ENCODE data around the gene ALPG.
"Not testable (repeated sequence)": the region's sequence is repeated elsewhere in the genome, so short reads cannot be mapped to it uniquely, and the experiment has no call there.

Gene ALPG

DNA sequence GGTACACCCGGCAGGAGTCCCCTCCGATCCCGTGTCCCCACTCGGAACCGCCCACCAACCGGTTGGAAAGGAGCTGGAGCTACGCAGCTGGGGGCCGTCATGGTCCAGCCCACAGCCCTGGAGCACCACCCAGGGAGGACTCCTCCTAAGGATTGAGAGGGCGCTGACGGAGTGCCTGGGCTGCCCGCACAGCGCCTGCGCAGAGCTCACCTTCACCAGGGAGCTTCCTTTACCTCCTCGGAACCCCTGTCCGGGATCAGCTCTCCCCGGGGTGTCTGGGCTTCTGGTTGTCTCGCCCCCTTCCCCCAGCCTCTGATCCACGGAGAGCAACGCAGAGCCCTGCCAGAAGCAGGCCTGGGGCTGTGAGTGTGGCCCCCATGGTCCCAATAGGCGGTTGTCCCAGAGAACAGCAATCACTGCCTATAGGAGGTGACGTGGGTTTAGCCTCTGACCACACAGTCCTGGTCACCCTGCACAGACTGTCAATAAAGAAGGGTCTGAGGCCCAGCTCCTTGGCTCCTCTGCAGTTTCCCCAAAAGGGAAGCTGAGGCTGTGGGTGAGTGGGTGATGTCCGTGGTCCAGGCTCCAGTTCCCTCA is 14.6 kb downstream of the ALPG start:
- H3K36me3 ChIP-seq (ENCODE audit: control insufficient read depth, insufficient read depth, low read length), result no peaks in the 10 kb centered on the region
- 23 to 24% methylated on average over 22 of the region's 22 CpGs for WGBS, 2 experiments
- peaks cover 83% of the 10 kb centered on the region for H3K27me3 ChIP-seq (ENCODE audit: control insufficient read depth, insufficient read depth, low read length, poor library complexity, severe bottlenecking)
- H3K4me1 ChIP-seq (ENCODE audit: control insufficient read depth, insufficient read depth, low read length), result peaks cover 7% of the 10 kb centered on the region
- no peak overlapping the region for H3K27ac ChIP-seq (ENCODE audit: insufficient read depth, low read depth, low read length, poor library complexity, severe bottlenecking)
- H3K9me3 ChIP-seq (ENCODE audit: control insufficient read depth, low read length), result no peaks in the 10 kb centered on the region
- peak overlapping the region; percentile 45 for H3K4me3 ChIP-seq (ENCODE audit: insufficient read depth, low read depth, low read length)

DNA sequence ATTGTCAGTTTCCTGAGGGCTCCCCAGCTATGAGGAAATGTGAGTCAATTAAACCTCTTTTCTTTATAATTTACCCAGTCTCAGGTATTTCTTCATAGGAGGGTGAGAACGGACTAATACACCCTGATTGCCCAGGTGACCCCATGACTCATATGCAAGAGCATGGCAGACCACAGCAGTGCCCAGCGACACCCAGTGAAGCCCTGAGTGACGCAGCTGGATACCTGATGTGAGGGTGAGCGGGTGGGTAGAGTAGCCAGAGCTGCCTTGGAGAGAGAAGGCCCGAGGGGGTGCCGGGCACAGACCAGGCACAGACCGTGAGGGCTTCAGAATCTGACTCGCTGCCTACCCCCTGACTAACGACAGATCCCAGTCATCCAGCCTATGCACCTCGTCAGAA is 15.4 kb downstream of the ALPG start:
- Histone ChIP-seq H3K36me3 (ENCODE audit: control insufficient read depth, insufficient read depth, low read length) (no peaks in the 10 kb centered on the region), H3K4me3 (ENCODE audit: insufficient read depth, low read depth, low read length) (no peak overlapping the region), H3K27me3 (ENCODE audit: control insufficient read depth, insufficient read depth, low read length, poor library complexity, severe bottlenecking) (peaks cover 75% of the 10 kb centered on the region), H3K27ac (ENCODE audit: insufficient read depth, low read depth, low read length, poor library complexity, severe bottlenecking) (no peak overlapping the region), H3K4me1 (ENCODE audit: control insufficient read depth, insufficient read depth, low read length) (peaks cover 7% of the 10 kb centered on the region), H3K9me3 (ENCODE audit: control insufficient read depth, low read length) (no peaks in the 10 kb centered on the region)
- WGBS, 2 experiments, result 87 to 89% methylated on average over 10 of the region's 10 CpGs

GRCh38 chr2:232422996-232423395 is 16.4 kb downstream of the ALPG start:
- H3K4me1 ChIP-seq (ENCODE audit: control insufficient read depth, insufficient read depth, low read length); H3K36me3 ChIP-seq (ENCODE audit: control insufficient read depth, insufficient read depth, low read length); H3K27ac ChIP-seq (ENCODE audit: insufficient read depth, low read depth, low read length, poor library complexity, severe bottlenecking); H3K9me3 ChIP-seq (ENCODE audit: control insufficient read depth, low read length); H3K4me3 ChIP-seq (ENCODE audit: insufficient read depth, low read depth, low read length): not testable (repeated sequence)
- 27 to 36% methylated on average over 1 to 2 of the region's 3 CpGs for WGBS, 2 experiments
- peaks cover 66% of the 10 kb centered on the region for H3K27me3 ChIP-seq (ENCODE audit: control insufficient read depth, insufficient read depth, low read length, poor library complexity, severe bottlenecking)

- not testable (repeated sequence) for H3K36me3 ChIP-seq (ENCODE audit: control insufficient read depth, insufficient read depth, low read length); H3K4me3 ChIP-seq (ENCODE audit: insufficient read depth, low read depth, low read length); H3K4me1 ChIP-seq (ENCODE audit: control insufficient read depth, insufficient read depth, low read length); H3K9me3 ChIP-seq (ENCODE audit: control insufficient read depth, low read length); H3K27ac ChIP-seq (ENCODE audit: insufficient read depth, low read depth, low read length, poor library complexity, severe bottlenecking)
- 10 to 13% methylated on average over 7 of the region's 7 CpGs for WGBS, 2 experiments
- H3K27me3 ChIP-seq (ENCODE audit: control insufficient read depth, insufficient read depth, low read length, poor library complexity, severe bottlenecking), result peaks cover 62% of the 10 kb centered on the region
Observed at GRCh38 chr2:232423407-232423806, 16.8 kb downstream of the ALPG start.

GRCh38 chr2:232431705-232432590 is 25.3 kb downstream of the ALPG start:
- no peaks in the 10 kb centered on the region for H3K9me3 ChIP-seq (ENCODE audit: control insufficient read depth, low read length)
- H3K4me3 ChIP-seq (ENCODE audit: insufficient read depth, low read depth, low read length), result no peak overlapping the region
- no peak overlapping the region for H3K27ac ChIP-seq (ENCODE audit: insufficient read depth, low read depth, low read length, poor library complexity, severe bottlenecking)
- no peaks in the 10 kb centered on the region for H3K36me3 ChIP-seq (ENCODE audit: control insufficient read depth, insufficient read depth, low read length)
- no peaks in the 10 kb centered on the region for H3K4me1 ChIP-seq (ENCODE audit: control insufficient read depth, insufficient read depth, low read length)
- no peaks in the 10 kb centered on the region for H3K27me3 ChIP-seq (ENCODE audit: control insufficient read depth, insufficient read depth, low read length, poor library complexity, severe bottlenecking)
- 92 to 93% methylated on average over 16 of the region's 16 CpGs for WGBS, 2 experiments

GRCh38 chr2:232432598-232433184 is 26.0 kb downstream of the ALPG start:
- H3K9me3 ChIP-seq (ENCODE audit: control insufficient read depth, low read length), result no peaks in the 10 kb centered on the region
- H3K4me3 ChIP-seq (ENCODE audit: insufficient read depth, low read depth, low read length), result no peak overlapping the region
- H3K36me3 ChIP-seq (ENCODE audit: control insufficient read depth, insufficient read depth, low read length), result no peaks in the 10 kb centered on the region
- 70 to 74% methylated on average over 16 of the region's 16 CpGs for WGBS, 2 experiments
- no peaks in the 10 kb centered on the region for H3K27me3 ChIP-seq (ENCODE audit: control insufficient read depth, insufficient read depth, low read length, poor library complexity, severe bottlenecking)
- no peaks in the 10 kb centered on the region for H3K4me1 ChIP-seq (ENCODE audit: control insufficient read depth, insufficient read depth, low read length)
- H3K27ac ChIP-seq (ENCODE audit: insufficient read depth, low read depth, low read length, poor library complexity, severe bottlenecking), result no peak overlapping the region

DNA sequence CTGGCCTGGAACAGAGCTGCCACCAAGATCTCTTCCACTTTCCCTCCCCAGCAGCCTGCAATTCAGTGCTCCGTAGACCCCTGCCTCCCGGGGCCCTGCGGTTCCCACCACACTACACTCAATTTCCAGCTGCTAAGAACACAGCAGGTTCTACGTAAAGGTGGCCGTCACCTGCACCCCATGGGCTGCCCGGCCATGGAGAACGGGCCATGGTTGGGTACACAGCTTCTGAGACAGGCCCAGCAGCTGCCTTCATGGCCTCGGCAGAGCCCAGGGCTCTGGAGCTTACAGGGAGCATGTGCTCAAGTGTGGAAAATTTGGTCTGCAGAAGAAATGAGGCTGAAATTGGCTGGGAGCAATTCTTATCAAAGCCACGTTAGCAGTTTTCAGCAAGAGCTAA is 27.0 kb downstream of the ALPG start:
- not testable (repeated sequence) for H3K36me3 ChIP-seq (ENCODE audit: control insufficient read depth, insufficient read depth, low read length); H3K9me3 ChIP-seq (ENCODE audit: control insufficient read depth, low read length); H3K4me3 ChIP-seq (ENCODE audit: insufficient read depth, low read depth, low read length); H3K27ac ChIP-seq (ENCODE audit: insufficient read depth, low read depth, low read length, poor library complexity, severe bottlenecking); H3K4me1 ChIP-seq (ENCODE audit: control insufficient read depth, insufficient read depth, low read length); H3K27me3 ChIP-seq (ENCODE audit: control insufficient read depth, insufficient read depth, low read length, poor library complexity, severe bottlenecking)
- WGBS, 2 experiments, result 85 to 91% methylated on average over 8 of the region's 9 CpGs

GRCh38 chr2:232434091-232434490 is 27.4 kb downstream of the ALPG start:
- H3K27ac ChIP-seq (ENCODE audit: insufficient read depth, low read depth, low read length, poor library complexity, severe bottlenecking), result no peak overlapping the region
- no peaks in the 10 kb centered on the region for H3K27me3 ChIP-seq (ENCODE audit: control insufficient read depth, insufficient read depth, low read length, poor library complexity, severe bottlenecking)
- H3K9me3 ChIP-seq (ENCODE audit: control insufficient read depth, low read length), result no peaks in the 10 kb centered on the region
- no peaks in the 10 kb centered on the region for H3K4me1 ChIP-seq (ENCODE audit: control insufficient read depth, insufficient read depth, low read length)
- WGBS, 2 experiments, result 89 to 90% methylated on average over 9 of the region's 9 CpGs
- no peaks in the 10 kb centered on the region for H3K36me3 ChIP-seq (ENCODE audit: control insufficient read depth, insufficient read depth, low read length)
- H3K4me3 ChIP-seq (ENCODE audit: insufficient read depth, low read depth, low read length), result no peak overlapping the region

- no peaks in the 10 kb centered on the region for H3K9me3 ChIP-seq (ENCODE audit: control insufficient read depth, low read length)
- no peaks in the 10 kb centered on the region for H3K36me3 ChIP-seq (ENCODE audit: control insufficient read depth, insufficient read depth, low read length)
- no peak overlapping the region for H3K4me3 ChIP-seq (ENCODE audit: insufficient read depth, low read depth, low read length)
- H3K27ac ChIP-seq (ENCODE audit: insufficient read depth, low read depth, low read length, poor library complexity, severe bottlenecking), result no peak overlapping the region
- no peaks in the 10 kb centered on the region for H3K27me3 ChIP-seq (ENCODE audit: control insufficient read depth, insufficient read depth, low read length, poor library complexity, severe bottlenecking)
- H3K4me1 ChIP-seq (ENCODE audit: control insufficient read depth, insufficient read depth, low read length), result no peaks in the 10 kb centered on the region
- WGBS, 2 experiments, result 92% methylated on average over 12 of the region's 12 CpGs
Observed at GRCh38 chr2:232434563-232435374, 28.1 kb downstream of the ALPG start.

DNA sequence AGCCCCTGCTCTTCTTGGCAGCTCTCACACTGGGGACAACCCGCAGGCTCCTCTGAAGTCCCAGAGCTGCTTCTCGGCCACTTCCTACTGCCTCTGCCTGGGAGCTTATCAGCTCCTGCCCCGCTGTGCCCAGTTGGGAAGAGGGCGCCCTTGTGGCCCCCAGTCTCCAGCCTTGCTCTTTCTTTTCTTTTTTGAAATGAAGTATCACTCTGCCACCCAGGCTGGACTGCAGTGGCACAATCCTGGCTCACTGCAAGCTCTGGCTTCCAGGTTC is 28.7 kb downstream of the ALPG start:
- H3K4me1 ChIP-seq (ENCODE audit: control insufficient read depth, insufficient read depth, low read length), result no peaks in the 10 kb centered on the region
- no peaks in the 10 kb centered on the region for H3K36me3 ChIP-seq (ENCODE audit: control insufficient read depth, insufficient read depth, low read length)
- no peaks in the 10 kb centered on the region for H3K9me3 ChIP-seq (ENCODE audit: control insufficient read depth, low read length)
- no peaks in the 10 kb centered on the region for H3K27me3 ChIP-seq (ENCODE audit: control insufficient read depth, insufficient read depth, low read length, poor library complexity, severe bottlenecking)
- WGBS, 2 experiments, result 89 to 90% methylated on average over 4 of the region's 4 CpGs
- no peak overlapping the region for H3K4me3 ChIP-seq (ENCODE audit: insufficient read depth, low read depth, low read length)
- H3K27ac ChIP-seq (ENCODE audit: insufficient read depth, low read depth, low read length, poor library complexity, severe bottlenecking), result no peak overlapping the region
